Left cardiac atrium (tissue), 4 donors: Measurements from ENCODE around the gene SOAT1. TPM values are rescaled to one million over a fixed set of nuclear protein-coding genes. Genes with fewer than 3 reads are reported as not detected.
"Not testable (repeated sequence)": the region's sequence is repeated elsewhere in the genome, so short reads cannot be mapped to it uniquely, and the experiment has no call there.

ENCODE experiments used
- ATAC-seq, 2 donors: fragments of 200-7000 bp; cut with Tn5 transposase; one replicate each; pipeline ENCODE4 v1.9.1; 2020; ENCODE audit warnings: mild to moderate bottlenecking in 2 of 2, moderate library complexity in 2 of 2
- DNase-seq: peaks from one replicate; pipeline ENCODE4 v3.0.0-alpha.2; 2020
- intact Hi-C, 2 donors: fragments of 100-400 bp; cut with DNase I; formaldehyde crosslinking; loops; one replicate each; pipeline versions ENCODE4 v1.14.1 to v1.15.1; 2022 to 2023
- long read RNA-seq: library from polyadenylated mRNA; unstranded; transcript quantifications from one replicate; pipeline ENCODE4 v2.0.0, GENCODE V29; 2021
- total RNA-seq, 2 donors: library from RNA; stranded (reverse); fragmentation: NEBNext Ultra II Directional; extraction: Animal tissue kit (Norgen Biotek cat#: 25700); gene quantifications; one replicate each; pipeline ENCODE4 v1.2.1, GENCODE V29; 2021
- donor health status: DM: no; HTN: yes; CAD: no.
- donor health status: DM: no; HTN: yes; CAD: no; lungs with severe emphysema.
- donor health status: DM: yes; HTN: yes; CAD: no.
- donor health status: Dilated cardiomyopathy.

SOAT1 gene
- total RNA-seq, result 10 to 100 TPM; 20.6 to 21.8 TPM
- long read RNA-seq, full-length matches to known transcripts, result 10 of 10 reads
- long read RNA-seq, partial matches to known transcripts, result 0 of 10 reads
- long read RNA-seq, other reads (novel, unspliced or antisense), result 0 of 10 reads

DNA sequence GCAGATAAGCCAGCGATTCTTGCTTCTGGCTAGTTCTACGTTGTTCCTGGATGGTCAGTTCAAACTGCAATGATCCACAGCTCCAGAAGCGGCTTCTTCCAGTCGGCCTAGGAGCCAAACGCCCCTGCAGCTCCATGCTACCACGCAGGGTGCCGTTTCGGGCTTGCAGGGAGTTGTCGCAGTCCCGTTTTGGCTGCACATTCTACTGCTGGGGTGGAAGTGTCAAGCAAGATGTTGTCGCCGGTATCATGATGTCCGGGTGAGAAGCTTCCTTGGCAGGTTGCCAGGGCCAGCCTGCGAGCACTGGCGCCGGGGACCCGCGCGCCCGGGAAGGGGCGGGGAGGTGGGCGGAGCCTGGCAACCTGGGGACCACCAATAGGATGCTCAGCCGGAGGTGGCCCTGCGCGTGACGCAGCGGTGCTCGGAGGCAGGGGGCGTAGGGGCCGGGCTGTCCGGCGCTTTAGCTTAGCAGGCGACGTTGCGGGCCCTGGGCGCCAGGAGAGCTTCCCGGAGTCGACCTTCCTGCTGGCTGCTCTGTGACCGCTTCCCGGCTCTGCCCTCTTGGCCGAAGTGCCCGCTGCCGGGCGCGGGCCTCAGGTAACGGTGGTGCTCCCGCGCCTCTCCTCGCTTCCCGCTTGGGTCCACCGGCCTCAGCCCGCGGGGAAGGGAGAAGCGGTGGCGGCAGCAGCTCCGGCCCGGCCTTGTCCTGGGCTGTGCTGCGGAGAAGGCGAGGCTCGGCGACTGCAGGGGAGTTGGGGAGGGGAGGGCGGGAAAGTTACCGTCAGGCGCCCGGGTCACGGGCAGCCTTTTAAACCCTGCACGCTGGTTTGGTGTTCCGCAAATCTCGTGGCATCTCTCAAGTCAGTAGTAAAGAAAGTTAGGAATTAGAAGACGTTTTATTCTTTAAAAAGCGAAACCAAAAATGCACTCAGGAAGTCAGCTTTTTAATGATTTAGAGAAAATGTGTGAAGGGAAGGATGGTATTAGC lies at the start of gene SOAT1:
Gene SOAT1, plus strand, starts transcription at position 458 of the 988 bp plus-strand sequence. CDS start 8,888 bp downstream, outside the sequence.
- ATAC-seq (peak; percentile 99), DNase-seq (peak; percentile 96)
- intact Hi-C loops, result loop anchor here in 1 of 2 donors (10.0 kb wide), 1 partner anchor 169 kb away; no protein-coding TSS in a partner anchor

DNA sequence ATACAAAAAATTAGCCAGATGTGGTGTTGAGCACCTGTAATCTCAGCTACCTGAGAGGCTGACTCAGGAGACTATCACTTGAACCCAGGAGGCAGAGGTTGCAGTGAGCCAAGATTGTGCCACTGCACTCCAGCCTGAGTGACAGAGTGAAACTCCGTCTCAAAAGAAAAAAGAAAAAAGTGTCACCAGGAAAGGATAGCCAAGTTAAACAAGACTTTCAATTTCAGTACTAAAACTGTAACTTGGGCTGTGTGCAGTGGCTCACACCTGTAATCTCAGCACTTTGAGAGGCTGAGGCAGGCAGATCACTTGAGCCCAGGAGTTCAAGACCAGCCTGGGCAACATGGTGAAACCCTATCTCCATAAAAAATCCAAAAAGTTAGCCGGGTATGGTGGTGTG lies 48.2 kb upstream of the SOAT1 start:
- DNase-seq, ATAC-seq, intact Hi-C loops: not testable (repeated sequence)

GRCh38 chr1:179247923-179248322 lies 45.7 kb upstream of the SOAT1 start:
- DNase-seq (no peak), ATAC-seq (no peak)
- intact Hi-C loops, result no loop called here

- peak; percentile 65 to 68 for ATAC-seq
- DNase-seq, result no peak
- intact Hi-C loops, result loop anchor here (5.0 to 10.0 kb wide), 2 partner anchors 113 to 121 kb away; partner anchors contain the start of gene AXDND1 (in 1 of the 2)
These were observed 41.9 kb upstream of the SOAT1 start for GRCh38 chr1:179251675-179252074.

GRCh38 chr1:179252606-179253005 lies 41.0 kb upstream of the SOAT1 start:
- DNase-seq (no peak), ATAC-seq (no peak)
- intact Hi-C loops, result loop anchor here (5.0 to 10.0 kb wide), 2 partner anchors 112 to 120 kb away; partner anchors contain the start of gene AXDND1 (in 1 of the 2)

- no peak for ATAC-seq
- no peak for DNase-seq
- intact Hi-C loops, result loop anchor here (5.0 to 10.0 kb wide), 2 partner anchors 111 to 119 kb away; partner anchors contain the start of gene AXDND1 (in 1 of the 2)
These were observed 40.2 kb upstream of the SOAT1 start for GRCh38 chr1:179253286-179253972.

DNA sequence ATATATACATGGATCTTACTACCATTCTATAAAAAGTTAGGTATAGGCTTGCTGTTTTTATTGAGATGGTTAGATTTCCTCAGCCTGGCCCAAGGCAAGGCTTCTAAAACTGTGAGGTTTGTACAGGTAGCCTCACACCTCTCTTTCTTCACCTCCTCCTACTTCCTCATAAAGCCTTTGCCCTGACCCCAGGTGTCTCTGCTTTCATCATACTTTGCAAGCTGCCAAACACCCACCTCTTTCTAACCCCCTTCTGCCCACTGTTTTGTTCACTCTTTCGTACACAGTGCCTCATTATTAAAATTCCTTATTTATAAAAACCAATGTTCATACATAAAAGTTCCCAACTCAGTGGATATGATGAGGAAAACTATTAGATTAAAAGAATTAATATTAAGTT lies 31.4 kb upstream of the SOAT1 start:
- intact Hi-C loops, result no loop called here
- ATAC-seq, result no peak
- DNase-seq, result no peak

- intact Hi-C loops, result no loop called here
- no peak for ATAC-seq
- no peak for DNase-seq
These were observed 30.5 kb upstream of the SOAT1 start for GRCh38 chr1:179263121-179263520.

DNA sequence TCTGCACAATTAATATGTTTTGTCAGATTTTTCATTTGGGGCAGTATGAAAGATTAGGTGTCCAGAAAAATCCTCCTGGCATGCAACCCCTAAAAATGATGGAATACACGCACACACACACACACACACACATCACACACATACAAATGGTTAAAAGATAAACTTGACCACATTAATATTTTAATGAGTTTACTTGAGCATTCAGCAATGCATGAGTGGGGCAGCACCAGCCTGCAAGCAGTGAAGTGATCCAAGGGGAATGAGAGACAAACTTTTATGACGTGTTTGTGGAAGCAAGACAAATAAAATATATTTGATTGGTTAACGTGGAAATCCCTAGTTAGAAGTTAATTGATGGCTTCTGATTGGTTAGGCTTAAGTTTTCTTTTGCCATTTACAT lies 29.1 kb upstream of the SOAT1 start:
- ATAC-seq (no peak), DNase-seq (no peak)
- intact Hi-C loops, result no loop called here

- ATAC-seq, result no peak
- intact Hi-C loops, result no loop called here
- no peak for DNase-seq
These were observed 24.5 kb upstream of the SOAT1 start for GRCh38 chr1:179269071-179269470.

DNA sequence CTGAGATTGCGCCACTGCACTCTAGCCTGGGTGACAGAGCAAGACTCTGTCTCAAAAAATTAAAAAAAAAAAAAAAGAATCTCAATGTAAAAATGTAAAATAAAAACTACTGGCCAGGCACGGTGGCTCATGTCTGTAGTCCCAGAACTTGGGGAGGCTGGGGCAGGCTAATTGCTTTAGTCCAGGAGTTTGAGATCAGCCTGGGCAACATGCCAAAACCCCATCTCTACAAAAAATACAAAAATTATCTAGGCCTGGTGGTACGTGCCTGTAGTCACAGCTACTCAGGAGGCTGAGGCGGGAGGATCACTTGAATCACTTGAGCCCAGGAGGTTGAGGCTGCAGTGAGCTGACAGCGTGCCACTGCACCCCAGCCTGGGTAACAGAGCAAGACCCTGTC lies 19.2 kb upstream of the SOAT1 start:
- ATAC-seq, intact Hi-C loops, DNase-seq: not testable (repeated sequence)

GRCh38 chr1:179278920-179279319 lies 14.7 kb upstream of the SOAT1 start:
- ATAC-seq (no peak), DNase-seq (no peak)
- intact Hi-C loops, result no loop called here

GRCh38 chr1:179283992-179284391 lies 9.6 kb upstream of the SOAT1 start:
- ATAC-seq, result no peak

DNA sequence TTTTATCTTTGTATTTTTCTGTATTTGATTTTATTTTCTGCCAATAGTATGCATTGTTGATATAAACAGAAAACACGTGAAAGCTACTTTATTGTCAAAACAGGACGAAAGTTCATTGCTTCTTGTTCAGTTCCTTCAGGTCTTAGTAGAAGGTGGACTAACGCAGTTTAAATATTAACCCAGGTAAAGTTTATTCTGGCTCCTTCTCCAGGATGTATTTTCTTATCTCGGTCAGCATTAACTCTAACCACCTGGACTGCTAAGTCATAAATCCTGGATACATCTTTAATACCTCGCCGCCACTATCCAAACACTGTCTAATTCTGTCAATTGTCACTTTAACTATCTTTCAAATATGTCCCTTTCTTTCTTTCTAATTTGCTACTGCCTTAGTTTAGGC lies 5.7 kb upstream of the SOAT1 start:
- intact Hi-C loops, result loop anchor here in 1 of 2 donors (10.0 kb wide), 1 partner anchor 53 kb away; no protein-coding TSS in a partner anchor
- DNase-seq (no peak), ATAC-seq (no peak)

More at GRCh38 chr1:179283992-179284391, 9.6 kb upstream of the SOAT1 start:
- intact Hi-C loops, result loop anchor here in 1 of 2 donors (10.0 kb wide), 1 partner anchor 49 kb away; no protein-coding TSS in a partner anchor
- DNase-seq, result no peak

GRCh38 chr1:179288977-179289376 lies 4.6 kb upstream of the SOAT1 start:
- ATAC-seq (no peak), DNase-seq (no peak)
- intact Hi-C loops, result loop anchor here in 1 of 2 donors (10.0 kb wide), 1 partner anchor 54 kb away; no protein-coding TSS in a partner anchor

DNA sequence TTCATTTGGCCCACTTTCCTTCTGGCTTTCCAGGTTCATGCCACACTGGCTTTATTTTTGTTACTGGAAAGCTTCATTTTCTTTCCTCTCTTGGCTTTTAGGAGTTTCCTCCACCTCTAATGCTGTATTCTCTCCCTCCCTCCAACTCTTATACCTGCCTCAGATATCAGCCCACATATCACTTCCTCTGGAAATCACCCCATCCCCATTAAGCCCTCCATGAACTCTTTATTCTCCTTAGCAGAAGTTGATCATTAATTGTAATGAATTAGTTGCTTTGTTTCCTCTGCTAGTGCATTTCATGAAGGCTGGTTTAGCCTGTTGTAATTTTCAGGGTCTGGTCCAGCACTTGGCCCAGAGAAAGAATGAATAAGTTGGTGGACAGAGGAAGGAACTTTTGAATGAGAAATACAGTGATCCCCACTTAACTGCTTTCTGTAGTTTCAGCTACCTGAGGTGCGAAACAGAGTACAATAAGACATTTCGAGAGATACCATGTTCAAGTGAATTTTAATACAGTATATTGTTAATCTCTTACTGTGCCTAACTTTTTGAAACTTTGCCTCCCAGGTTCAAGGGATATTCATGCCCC lies 1.7 kb downstream of the SOAT1 start:
- no peak for ATAC-seq
- intact Hi-C loops, result loop anchor here in 1 of 2 donors (10.0 kb wide), 1 partner anchor 170 kb away; no protein-coding TSS in a partner anchor
- no peak for DNase-seq

GRCh38 chr1:179296356-179297104 lies 2.9 kb downstream of the SOAT1 start:
- intact Hi-C loops, result loop anchor here in 1 of 2 donors (10.0 kb wide), 1 partner anchor 172 kb away; no protein-coding TSS in a partner anchor
- ATAC-seq, result no peak
- DNase-seq, result no peak

GRCh38 chr1:179297105-179297378 lies 3.4 kb downstream of the SOAT1 start:
- DNase-seq (no peak), ATAC-seq (no peak)
- intact Hi-C loops, result loop anchor here in 1 of 2 donors (10.0 kb wide), 1 partner anchor 172 kb away; no protein-coding TSS in a partner anchor
